Measurements from ENCODE around the gene GPR161.

The GPR161 gene

DNA sequence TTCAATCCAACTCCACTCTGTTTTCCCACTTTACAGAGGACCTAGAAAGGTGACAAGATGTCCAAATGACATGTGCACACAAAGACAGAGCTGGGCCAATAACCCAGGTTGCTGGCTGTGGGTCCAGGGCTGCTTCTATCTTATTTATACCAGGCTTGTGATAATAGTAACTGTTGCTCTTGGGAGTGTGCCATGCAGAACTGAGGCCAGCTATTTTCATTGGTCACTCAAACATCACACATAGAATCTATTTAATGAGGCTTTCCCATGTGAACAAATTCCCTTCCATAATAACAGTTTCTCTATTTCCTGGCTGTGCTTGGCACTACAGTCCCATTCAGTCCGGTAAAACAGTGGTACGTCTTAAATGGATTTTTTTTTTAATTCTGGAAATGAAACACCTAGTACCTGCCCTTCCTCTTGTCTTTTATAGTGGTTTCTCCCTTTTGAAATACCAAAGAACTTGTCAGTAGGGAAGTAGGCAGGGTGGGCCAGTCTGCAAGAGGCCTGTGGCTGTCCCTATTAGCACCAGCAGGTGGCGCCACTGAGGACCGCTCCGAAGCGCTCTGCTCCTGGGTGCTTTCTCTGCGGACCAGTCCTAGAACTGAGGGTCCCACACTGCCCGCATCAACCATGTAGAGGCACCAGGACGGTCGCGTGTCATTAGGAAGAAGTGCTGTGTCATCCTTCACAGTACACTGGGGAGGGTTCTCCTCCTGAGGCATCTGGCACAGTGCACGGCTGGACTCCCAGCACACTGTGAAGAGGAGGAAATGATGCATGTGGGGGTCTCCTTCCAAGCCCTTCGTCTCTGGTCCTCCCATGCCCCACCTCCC is 52.1 kb downstream of the GPR161 start:
- H3K4me1 ChIP-seq (ENCODE audit: control insufficient read depth, insufficient read depth, low read length), result peaks cover 22% of the 10 kb centered on the region
- no peaks in the 10 kb centered on the region for H3K27me3 ChIP-seq (ENCODE audit: control insufficient read depth in 1 of 2, insufficient read depth in 2 of 2, low read length in 2 of 2)
- H3K27ac ChIP-seq (ENCODE audit: low read length), result no peak overlapping the region
- H3K9me3 ChIP-seq (ENCODE audit: control insufficient read depth in 2 of 2, low read length in 2 of 2), result no peaks in the 10 kb centered on the region
- H3K4me3 ChIP-seq (ENCODE audit: low read length in 2 of 2), result peak overlapping the region in 1 of 2 donors; percentile 40
- H3K9ac ChIP-seq (ENCODE audit: low read length in 2 of 2), result no peak overlapping the region
- H3K36me3 ChIP-seq (ENCODE audit: control insufficient read depth in 2 of 2, insufficient read depth in 2 of 2, low read length in 2 of 2), result peaks cover 7 to 8% of the 10 kb centered on the region in 2 donors

DNA sequence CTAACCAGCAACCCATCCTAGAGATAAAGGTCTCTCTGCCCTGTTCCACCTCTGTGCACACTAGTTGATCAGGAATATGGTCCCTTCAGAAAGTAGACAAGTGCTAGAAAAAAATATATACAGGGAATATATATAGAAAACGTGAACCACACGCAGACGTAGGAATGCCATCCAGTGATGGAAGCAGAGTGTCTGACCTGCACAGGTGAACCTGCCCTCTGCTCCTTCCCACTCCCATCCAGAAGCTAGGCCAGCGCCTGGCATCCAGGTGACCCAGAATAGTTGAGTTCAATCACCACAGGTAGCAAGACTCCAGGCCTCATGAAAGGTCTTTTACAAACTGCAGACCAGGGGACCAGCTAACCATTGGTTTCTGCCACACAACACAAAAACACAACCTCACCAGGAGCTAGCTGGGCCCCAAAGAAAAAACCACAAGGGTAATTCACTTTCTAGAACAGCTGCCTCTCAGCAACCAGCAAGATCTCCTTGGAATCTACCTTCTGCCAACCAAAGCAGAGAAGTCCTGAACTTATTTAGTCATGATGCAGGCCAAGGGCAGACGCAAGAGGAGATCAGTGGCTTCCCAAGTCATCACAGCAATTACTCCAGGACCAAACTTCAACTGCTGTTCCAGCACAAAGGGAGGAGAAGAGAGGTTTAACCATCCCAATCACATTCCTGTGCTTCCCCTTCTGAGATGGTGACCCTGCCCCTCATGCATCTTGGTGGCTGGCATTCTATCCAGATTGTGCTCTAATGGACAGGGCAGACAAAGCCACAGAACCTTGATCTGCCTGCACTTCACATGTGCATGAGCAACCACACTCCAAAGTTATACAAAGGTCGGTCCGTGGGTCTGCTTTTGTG is 53.0 kb downstream of the GPR161 start:
- Histone ChIP-seq H3K27ac (ENCODE audit: low read length) (no peak overlapping the region), H3K36me3 (ENCODE audit: control insufficient read depth in 2 of 2, insufficient read depth in 2 of 2, low read length in 2 of 2) (peaks cover 6 to 7% of the 10 kb centered on the region in 2 donors), H3K4me3 (ENCODE audit: low read length in 2 of 2) (no peak overlapping the region), H3K9ac (ENCODE audit: low read length in 2 of 2) (no peak overlapping the region), H3K4me1 (ENCODE audit: control insufficient read depth, insufficient read depth, low read length) (peaks cover 22% of the 10 kb centered on the region), H3K27me3 (ENCODE audit: control insufficient read depth in 1 of 2, insufficient read depth in 2 of 2, low read length in 2 of 2) (no peaks in the 10 kb centered on the region), H3K9me3 (ENCODE audit: control insufficient read depth in 2 of 2, low read length in 2 of 2) (no peaks in the 10 kb centered on the region)

DNA sequence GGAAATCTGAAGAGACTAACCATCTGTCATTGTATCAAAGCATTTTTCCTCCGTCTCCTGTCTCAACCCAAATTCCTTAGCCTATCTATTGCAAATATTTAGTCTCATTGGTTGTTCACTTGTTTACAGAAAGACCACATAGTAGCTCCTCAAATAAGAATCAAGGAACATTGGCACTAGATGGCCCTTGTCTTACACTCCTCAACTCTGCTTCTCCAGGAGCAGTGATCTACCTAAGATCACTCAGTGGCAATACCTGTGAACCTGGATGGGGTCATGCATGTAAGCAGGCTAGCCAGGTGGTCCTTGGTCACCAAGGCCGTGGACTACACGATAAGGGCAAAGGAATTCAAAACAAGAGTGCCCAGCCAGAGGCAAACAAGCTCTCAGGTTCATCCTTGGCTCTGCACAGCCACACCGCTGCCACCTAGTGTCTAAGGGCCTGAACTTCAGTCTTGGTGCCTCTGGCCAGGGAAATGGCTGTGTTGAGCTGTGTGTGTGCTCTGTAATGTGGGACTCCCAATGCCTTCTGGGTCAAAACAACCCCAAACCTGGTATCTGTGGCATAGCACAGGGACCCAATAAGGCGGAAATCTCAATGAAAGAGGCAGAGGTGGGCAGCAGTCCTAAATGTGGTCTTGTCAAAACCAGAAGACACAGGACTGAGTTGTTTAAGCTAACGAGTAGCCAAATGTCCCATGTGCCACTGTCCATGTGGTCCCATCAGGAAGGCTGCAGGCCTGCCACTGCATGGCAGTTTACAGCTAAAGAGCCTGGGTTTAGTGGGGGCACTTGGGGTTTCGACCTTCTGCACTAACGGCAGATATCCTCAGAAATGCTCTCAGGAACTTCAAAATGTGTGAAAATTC is 54.5 kb downstream of the GPR161 start:
- Histone ChIP-seq H3K27me3 (ENCODE audit: control insufficient read depth in 1 of 2, insufficient read depth in 2 of 2, low read length in 2 of 2) (no peaks in the 10 kb centered on the region), H3K4me3 (ENCODE audit: low read length in 2 of 2) (no peak overlapping the region), H3K9ac (ENCODE audit: low read length in 2 of 2) (no peak overlapping the region), H3K4me1 (ENCODE audit: control insufficient read depth, insufficient read depth, low read length) (peaks cover 22% of the 10 kb centered on the region), H3K36me3 (ENCODE audit: control insufficient read depth in 2 of 2, insufficient read depth in 2 of 2, low read length in 2 of 2) (peaks cover 8 to 16% of the 10 kb centered on the region in 2 donors), H3K9me3 (ENCODE audit: control insufficient read depth in 2 of 2, low read length in 2 of 2) (no peaks in the 10 kb centered on the region), H3K27ac (ENCODE audit: low read length) (no peak overlapping the region)

DNA sequence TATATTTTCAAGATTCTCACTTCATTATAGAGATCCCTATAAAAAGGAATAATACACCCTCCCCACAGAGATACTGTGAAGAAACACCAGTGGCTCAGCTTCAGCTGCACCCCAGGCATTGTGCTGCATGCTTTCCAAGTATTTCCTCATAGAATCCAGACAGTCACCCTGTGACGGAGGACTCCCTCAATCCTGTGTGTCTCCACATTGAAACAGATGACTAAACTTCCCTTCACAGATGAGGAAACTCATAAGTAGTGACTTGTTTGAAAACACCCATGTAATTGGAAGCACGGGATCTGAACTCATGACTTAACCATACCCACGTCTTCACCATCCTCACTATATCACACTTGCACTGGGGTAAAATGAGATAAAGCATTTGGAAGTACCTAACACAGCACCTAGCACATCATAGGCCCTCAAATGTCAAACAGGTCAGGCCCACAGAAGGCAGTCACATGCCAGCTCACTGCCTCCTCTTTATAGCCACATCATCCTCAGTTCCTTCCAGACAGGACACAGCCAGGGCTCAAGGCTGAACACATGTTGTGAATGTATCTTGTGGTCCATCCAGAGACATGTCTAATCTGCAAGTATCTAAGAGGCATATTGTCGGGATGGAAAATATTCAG is 55.2 kb downstream of the GPR161 start:
- Histone ChIP-seq H3K4me3 (ENCODE audit: low read length in 2 of 2) (no peak overlapping the region), H3K9ac (ENCODE audit: low read length in 2 of 2) (no peak overlapping the region), H3K27ac (ENCODE audit: low read length) (no peak overlapping the region), H3K27me3 (ENCODE audit: control insufficient read depth in 1 of 2, insufficient read depth in 2 of 2, low read length in 2 of 2) (no peaks in the 10 kb centered on the region), H3K9me3 (ENCODE audit: control insufficient read depth in 2 of 2, low read length in 2 of 2) (no peaks in the 10 kb centered on the region), H3K4me1 (ENCODE audit: control insufficient read depth, insufficient read depth, low read length) (peaks cover 20% of the 10 kb centered on the region), H3K36me3 (ENCODE audit: control insufficient read depth in 2 of 2, insufficient read depth in 2 of 2, low read length in 2 of 2) (peaks cover 12 to 21% of the 10 kb centered on the region in 2 donors)

DNA sequence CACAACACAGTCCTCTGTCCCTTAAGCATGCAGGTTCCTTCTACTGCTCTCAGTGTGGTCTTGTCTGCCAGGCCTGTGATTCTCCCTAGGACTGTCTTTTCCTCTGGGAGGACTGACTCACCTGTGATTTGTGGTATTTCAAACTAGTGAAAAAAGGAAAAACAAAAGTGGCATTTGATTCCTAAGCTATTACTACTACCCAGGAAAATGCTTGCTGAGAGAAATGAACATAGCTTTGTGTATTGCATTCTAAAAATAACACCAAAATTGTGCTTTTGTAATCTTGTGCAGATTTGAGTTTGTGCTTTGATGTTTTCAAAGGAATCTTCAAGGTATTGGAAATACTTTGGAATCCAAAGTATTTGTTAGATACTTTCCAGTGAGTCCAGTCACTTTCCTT is 57.0 kb downstream of the GPR161 start:
- peaks cover 10% of the 10 kb centered on the region for H3K4me1 ChIP-seq (ENCODE audit: control insufficient read depth, insufficient read depth, low read length)
- peaks cover 17 to 21% of the 10 kb centered on the region in 2 donors for H3K36me3 ChIP-seq (ENCODE audit: control insufficient read depth in 2 of 2, insufficient read depth in 2 of 2, low read length in 2 of 2)
- H3K27ac ChIP-seq (ENCODE audit: low read length), result no peak overlapping the region
- no peak overlapping the region for H3K9ac ChIP-seq (ENCODE audit: low read length in 2 of 2)
- no peaks in the 10 kb centered on the region for H3K9me3 ChIP-seq (ENCODE audit: control insufficient read depth in 2 of 2, low read length in 2 of 2)
- no peaks in the 10 kb centered on the region for H3K27me3 ChIP-seq (ENCODE audit: control insufficient read depth in 1 of 2, insufficient read depth in 2 of 2, low read length in 2 of 2)
- H3K4me3 ChIP-seq (ENCODE audit: low read length in 2 of 2), result no peak overlapping the region

DNA sequence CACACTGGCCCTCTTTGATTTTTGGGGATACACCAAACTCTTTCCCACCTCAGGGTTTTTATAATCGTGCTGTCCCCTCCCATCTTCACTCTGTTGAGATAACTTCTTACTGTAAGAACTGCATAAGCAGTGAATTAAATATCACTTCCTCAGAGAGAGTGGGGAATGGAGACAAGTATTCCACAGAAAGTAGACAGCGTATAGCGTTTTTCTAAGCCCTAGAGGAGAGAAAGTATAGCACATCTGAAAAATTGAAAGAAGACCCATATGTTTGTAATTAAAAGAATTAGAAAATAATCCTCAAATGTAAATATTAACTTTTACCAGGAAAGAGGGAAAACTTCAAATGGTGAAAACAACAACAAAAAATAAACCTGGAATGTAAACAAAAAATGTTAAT is 67.3 kb downstream of the GPR161 start:
- Histone ChIP-seq H3K9ac (ENCODE audit: low read length in 2 of 2) (no peak overlapping the region), H3K27ac (ENCODE audit: low read length) (no peak overlapping the region), H3K4me1 (ENCODE audit: control insufficient read depth, insufficient read depth, low read length) (no peaks in the 10 kb centered on the region), H3K9me3 (ENCODE audit: control insufficient read depth in 2 of 2, low read length in 2 of 2) (no peaks in the 10 kb centered on the region), H3K4me3 (ENCODE audit: low read length in 2 of 2) (no peak overlapping the region), H3K27me3 (ENCODE audit: control insufficient read depth in 1 of 2, insufficient read depth in 2 of 2, low read length in 2 of 2) (no peaks in the 10 kb centered on the region), H3K36me3 (ENCODE audit: control insufficient read depth in 2 of 2, insufficient read depth in 2 of 2, low read length in 2 of 2) (peaks cover 20 to 37% of the 10 kb centered on the region in 2 donors)

DNA sequence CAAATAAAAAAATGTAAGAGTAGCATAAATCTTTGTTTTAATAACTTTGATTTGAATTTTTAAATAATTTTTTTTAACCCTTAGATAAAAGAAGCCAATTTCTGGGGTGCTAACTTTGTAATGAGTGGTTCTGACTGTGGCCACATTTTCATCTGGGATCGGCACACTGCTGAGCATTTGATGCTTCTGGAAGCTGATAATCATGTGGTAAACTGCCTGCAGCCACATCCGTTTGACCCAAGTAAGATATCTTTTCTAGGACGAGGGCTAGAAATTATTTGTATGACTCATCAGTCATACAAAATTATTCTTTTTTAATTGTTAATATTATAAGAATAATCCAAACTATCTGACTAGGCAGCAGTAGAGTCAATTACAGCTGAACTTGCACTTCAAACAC is 71.2 kb downstream of the GPR161 start:
- no peaks in the 10 kb centered on the region for H3K9me3 ChIP-seq (ENCODE audit: control insufficient read depth in 2 of 2, low read length in 2 of 2)
- no peak overlapping the region for H3K9ac ChIP-seq (ENCODE audit: low read length in 2 of 2)
- H3K27ac ChIP-seq (ENCODE audit: low read length), result no peak overlapping the region
- H3K4me3 ChIP-seq (ENCODE audit: low read length in 2 of 2), result no peak overlapping the region
- no peaks in the 10 kb centered on the region for H3K4me1 ChIP-seq (ENCODE audit: control insufficient read depth, insufficient read depth, low read length)
- peaks cover 15 to 23% of the 10 kb centered on the region in 2 donors for H3K36me3 ChIP-seq (ENCODE audit: control insufficient read depth in 2 of 2, insufficient read depth in 2 of 2, low read length in 2 of 2)
- no peaks in the 10 kb centered on the region for H3K27me3 ChIP-seq (ENCODE audit: control insufficient read depth in 1 of 2, insufficient read depth in 2 of 2, low read length in 2 of 2)

DNA sequence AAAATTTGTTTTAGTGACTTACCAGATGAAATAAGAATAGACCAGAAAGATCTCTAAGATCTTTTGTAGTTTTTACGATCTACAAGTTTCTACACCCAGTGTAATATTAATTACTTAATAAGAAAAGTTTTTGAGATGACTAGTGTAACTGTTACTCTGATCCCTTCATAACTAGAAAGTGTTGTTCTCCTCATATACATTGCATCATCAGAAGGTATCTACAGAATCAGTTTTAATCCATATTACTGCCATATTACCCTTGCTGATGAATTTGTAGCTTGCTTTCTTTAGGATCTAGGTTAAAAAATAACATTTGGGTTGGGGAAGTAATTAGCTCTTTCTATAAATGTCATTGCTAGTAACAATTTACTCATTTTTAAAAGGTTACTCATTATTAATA is 72.5 kb downstream of the GPR161 start:
- Histone ChIP-seq H3K27ac (ENCODE audit: low read length) (no peak overlapping the region), H3K9me3 (ENCODE audit: control insufficient read depth in 2 of 2, low read length in 2 of 2) (no peaks in the 10 kb centered on the region), H3K4me1 (ENCODE audit: control insufficient read depth, insufficient read depth, low read length) (no peaks in the 10 kb centered on the region), H3K4me3 (ENCODE audit: low read length in 2 of 2) (no peak overlapping the region), H3K9ac (ENCODE audit: low read length in 2 of 2) (no peak overlapping the region), H3K27me3 (ENCODE audit: control insufficient read depth in 1 of 2, insufficient read depth in 2 of 2, low read length in 2 of 2) (no peaks in the 10 kb centered on the region), H3K36me3 (ENCODE audit: control insufficient read depth in 2 of 2, insufficient read depth in 2 of 2, low read length in 2 of 2) (peaks cover 9 to 18% of the 10 kb centered on the region in 2 donors)

DNA sequence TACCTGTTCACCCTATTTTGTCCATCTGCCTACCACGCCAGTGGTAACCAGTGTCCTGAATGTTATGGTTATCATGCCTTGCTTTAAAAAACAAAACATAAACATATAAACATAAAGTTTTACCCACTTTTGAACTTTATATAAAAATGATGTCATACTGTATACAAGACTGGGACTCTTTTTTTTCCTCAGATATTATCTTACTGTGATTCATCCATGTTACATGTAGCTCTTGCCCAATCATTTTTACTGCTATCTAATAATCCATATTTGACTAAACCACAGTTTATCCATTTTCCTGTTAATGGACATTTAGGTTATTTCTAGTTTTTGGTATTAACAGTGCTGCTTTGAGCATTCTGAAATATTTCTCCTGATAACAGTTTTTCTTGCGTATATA is 78.8 kb downstream of the GPR161 start:
- Histone ChIP-seq H3K4me3 (ENCODE audit: low read length in 2 of 2) (no peak overlapping the region), H3K36me3 (ENCODE audit: control insufficient read depth in 2 of 2, insufficient read depth in 2 of 2, low read length in 2 of 2) (peaks cover 1 to 2% of the 10 kb centered on the region in 2 donors), H3K27me3 (ENCODE audit: control insufficient read depth in 1 of 2, insufficient read depth in 2 of 2, low read length in 2 of 2) (no peaks in the 10 kb centered on the region), H3K9ac (ENCODE audit: low read length in 2 of 2) (no peak overlapping the region), H3K27ac (ENCODE audit: low read length) (no peak overlapping the region), H3K9me3 (ENCODE audit: control insufficient read depth in 2 of 2, low read length in 2 of 2) (no peaks in the 10 kb centered on the region), H3K4me1 (ENCODE audit: control insufficient read depth, insufficient read depth, low read length) (no peaks in the 10 kb centered on the region)

DNA sequence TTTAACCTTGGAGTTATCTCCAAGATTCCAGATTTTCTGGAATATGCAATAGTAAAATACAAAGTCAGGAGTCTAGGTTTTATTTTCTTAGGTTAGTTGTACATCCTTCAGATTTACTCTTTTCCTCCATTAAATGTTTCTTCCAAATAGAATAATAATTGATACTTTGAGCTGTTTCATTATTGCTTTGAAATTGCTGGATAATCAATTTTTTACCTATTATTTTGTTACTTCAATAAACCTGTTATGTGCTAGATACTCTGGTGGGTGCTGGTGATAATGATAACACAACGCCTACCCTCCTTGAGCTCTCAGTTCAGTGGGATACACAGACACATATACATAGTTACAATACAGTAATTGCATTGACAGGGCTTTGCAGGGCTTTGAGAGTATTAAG is 79.4 kb downstream of the GPR161 start:
- Histone ChIP-seq H3K4me1 (ENCODE audit: control insufficient read depth, insufficient read depth, low read length) (no peaks in the 10 kb centered on the region), H3K27me3 (ENCODE audit: control insufficient read depth in 1 of 2, insufficient read depth in 2 of 2, low read length in 2 of 2) (no peaks in the 10 kb centered on the region), H3K9me3 (ENCODE audit: control insufficient read depth in 2 of 2, low read length in 2 of 2) (no peaks in the 10 kb centered on the region), H3K9ac (ENCODE audit: low read length in 2 of 2) (no peak overlapping the region), H3K36me3 (ENCODE audit: control insufficient read depth in 2 of 2, insufficient read depth in 2 of 2, low read length in 2 of 2) (peaks cover 2 to 3% of the 10 kb centered on the region in 2 donors), H3K4me3 (ENCODE audit: low read length in 2 of 2) (no peak overlapping the region), H3K27ac (ENCODE audit: low read length) (no peak overlapping the region)
